ENCODE measurements around the gene LRFN3.
"Not testable (repeated sequence)": the region's sequence is repeated elsewhere in the genome, so short reads cannot be mapped to it uniquely, and the experiment has no call there.

LRFN3 gene

DNA sequence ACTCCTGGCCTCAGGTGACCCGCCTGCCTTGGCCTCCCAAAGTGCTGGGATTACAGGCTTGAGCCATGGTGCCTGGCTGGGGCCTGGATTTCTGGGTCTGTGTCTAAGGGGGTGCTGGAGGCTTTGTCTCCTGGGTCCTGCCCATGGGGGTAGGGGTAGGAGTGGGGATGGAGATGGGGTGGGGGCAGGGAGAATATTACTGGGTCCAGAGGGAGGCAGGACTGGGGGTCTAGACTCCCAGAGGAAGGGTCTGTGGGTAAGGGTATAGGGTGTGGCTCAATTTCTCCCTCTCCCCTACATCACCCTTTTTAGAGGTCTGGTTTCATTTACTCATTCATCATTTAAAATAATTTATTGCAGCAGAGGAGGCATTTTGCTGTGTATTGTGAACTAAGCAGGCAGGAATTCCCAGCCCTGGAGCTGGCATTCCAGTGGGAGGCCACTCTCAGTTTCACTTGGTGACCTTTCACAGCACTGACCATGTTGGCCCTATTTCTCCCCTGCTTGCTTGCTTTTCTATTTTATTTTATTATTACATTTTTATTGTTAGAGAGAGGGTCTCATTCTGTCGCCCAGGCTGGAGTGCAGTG is 35.0 kb upstream of the LRFN3 start:
- no peak for DNase-seq
- TF ChIP-seq POLR2A (IDR thresholded peaks at IDR 0.05; ENCODE audit: low read length) (no peak), GATA1 (IDR thresholded peaks at IDR 0.05; ENCODE audit: low read depth, low read length) (no peak)

DNA sequence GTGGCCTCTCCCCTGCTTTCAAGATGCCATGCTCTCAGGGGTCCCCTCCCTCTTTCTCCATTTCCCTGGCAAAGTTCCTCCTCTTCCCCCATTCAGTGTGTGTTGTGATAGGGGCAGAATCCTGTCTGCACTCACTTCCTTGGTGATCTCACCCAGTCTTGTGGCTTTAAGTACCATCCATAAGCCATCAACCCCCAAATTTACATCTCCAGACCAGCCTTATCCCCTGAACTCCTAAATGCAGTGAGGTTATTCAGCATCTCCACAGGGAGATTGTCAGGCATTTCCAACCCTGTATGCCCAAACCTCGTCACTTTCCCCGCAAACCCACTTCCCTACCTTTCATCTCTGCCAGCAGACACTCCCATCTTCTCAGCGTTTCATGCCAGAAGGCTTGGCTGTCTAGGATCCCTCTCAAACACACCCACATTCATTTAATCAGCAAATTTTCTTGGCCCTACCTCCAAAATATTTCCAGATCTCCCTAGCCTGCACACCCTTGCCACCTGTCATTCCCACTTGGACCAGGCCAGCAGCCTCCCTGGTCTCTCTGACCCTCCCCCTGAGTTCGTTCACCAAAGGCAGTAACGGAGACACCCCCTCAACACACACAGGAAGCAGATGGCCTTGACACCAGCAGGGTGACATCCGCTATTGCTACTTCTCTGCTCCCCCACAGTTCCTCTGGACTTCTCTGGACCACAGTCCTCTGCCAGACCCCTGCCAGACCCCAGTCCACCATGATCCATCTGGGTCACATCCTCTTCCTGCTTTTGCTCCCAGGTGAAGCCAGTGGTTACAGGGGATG is 34.1 kb upstream of the LRFN3 start, which contains the start of gene HCST:
HCST (plus strand) TSS at position 676 of the 808 bp plus-strand sequence; CDS start at position 741, 65 bp downstream.
- DNase-seq, result no peak
- TF ChIP-seq POLR2A (IDR thresholded peaks at IDR 0.05; ENCODE audit: low read length) (no peak), GATA1 (IDR thresholded peaks at IDR 0.05; ENCODE audit: low read depth, low read length) (no peak)

DNA sequence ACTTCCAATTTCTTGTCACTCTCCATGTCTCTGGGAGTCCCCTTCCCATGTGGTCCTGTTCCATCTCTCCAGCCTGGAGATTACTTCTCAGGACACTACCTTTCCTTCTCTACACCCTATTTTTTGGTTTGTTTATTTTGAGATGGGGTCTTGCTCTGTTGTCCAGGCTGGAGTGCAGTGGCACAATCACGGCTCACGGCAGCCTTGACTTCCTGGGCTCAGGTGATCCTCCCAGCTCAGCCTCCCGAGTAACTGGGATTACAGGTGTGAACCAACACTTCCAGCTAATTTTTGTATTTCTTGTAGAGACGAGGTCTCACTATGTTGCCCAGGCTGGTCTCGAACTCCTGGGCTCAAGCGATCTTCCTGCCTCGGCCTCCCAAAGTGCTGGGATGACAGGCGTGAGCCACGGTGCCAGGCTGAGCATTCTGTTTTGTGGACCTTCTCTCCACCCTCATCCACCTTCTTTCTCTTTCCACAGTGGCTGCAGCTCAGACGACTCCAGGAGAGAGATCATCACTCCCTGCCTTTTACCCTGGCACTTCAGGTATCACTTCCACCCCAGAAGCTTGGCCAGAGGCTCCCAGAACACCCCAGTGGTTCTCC is 33.2 kb upstream of the LRFN3 start:
- DNase-seq, result no peak
- TF ChIP-seq POLR2A (IDR thresholded peaks at IDR 0.05; ENCODE audit: low read length) (no peak), GATA1 (IDR thresholded peaks at IDR 0.05; ENCODE audit: low read depth, low read length) (no peak)

DNA sequence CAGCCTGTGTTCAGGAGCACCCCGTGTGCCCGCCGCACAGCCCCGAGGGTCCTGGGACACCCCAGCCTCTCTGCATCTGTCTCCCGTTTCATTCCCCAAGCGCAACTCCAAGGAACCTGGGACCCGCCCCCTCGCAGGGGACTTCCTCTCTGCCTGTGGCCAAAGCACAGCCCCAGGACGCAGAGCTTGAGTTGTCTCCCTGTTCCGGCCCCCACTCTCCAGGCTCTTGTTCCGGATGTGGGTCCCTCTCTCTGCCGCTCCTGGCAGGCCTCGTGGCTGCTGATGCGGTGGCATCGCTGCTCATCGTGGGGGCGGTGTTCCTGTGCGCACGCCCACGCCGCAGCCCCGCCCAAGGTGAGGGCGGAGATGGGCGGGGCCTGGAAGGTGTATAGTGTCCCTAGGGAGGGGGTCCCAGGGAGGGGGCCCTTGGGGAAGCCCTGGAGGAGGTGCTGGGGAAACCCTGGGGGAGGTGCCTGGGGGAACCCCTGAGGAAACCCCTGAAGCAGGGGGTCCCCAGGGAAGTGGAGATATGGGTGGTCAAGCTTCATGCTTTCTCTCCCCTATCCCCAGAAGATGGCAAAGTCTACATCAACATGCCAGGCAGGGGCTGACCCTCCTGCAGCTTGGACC is 32.5 kb upstream of the LRFN3 start:
- peak in 1 of 2 experiments; percentile 29 for DNase-seq
- TF ChIP-seq POLR2A (IDR thresholded peaks at IDR 0.05; ENCODE audit: low read length), result peak; percentile 40
- no peak for TF ChIP-seq GATA1 (IDR thresholded peaks at IDR 0.05; ENCODE audit: low read depth, low read length)

DNA sequence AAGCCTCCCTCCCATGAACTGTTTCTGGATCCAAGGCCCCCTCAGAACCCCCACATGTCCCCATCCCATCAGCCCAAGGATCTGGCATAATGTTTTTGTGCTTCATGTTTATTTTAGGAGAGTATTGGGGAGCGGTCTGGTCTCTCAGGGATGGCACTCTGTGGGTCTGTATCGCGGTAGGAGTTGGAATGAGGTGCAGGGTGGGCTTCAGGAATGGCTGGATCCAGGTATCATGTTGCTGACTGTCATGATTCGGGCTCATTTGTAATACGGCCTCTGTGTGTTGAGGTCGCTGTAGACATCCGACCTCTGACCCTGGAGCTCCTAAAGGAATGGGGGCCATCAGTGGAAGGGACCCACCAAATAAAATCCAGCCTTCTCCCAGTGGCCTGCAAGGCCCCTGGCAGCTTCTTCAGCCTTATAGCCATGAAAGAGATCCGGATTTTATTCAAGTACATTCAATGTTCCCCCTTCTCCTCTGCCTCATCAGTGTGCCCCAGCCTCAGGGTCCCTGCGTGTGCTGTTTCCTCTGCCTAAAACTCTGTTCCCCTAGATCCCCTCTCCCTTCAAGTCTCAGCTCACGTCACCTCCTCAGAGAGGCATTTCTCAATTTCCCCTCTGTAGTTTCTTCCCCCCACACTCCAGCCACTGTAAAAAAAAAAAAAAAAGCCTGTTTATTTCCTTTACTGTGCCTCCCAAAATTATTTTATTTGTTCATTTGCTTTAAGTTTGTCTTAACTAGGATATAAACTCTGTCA is 31.7 kb upstream of the LRFN3 start:
- no peak for DNase-seq
- TF ChIP-seq POLR2A (IDR thresholded peaks at IDR 0.05; ENCODE audit: low read length) (no peak), GATA1 (IDR thresholded peaks at IDR 0.05; ENCODE audit: low read depth, low read length) (no peak)

DNA sequence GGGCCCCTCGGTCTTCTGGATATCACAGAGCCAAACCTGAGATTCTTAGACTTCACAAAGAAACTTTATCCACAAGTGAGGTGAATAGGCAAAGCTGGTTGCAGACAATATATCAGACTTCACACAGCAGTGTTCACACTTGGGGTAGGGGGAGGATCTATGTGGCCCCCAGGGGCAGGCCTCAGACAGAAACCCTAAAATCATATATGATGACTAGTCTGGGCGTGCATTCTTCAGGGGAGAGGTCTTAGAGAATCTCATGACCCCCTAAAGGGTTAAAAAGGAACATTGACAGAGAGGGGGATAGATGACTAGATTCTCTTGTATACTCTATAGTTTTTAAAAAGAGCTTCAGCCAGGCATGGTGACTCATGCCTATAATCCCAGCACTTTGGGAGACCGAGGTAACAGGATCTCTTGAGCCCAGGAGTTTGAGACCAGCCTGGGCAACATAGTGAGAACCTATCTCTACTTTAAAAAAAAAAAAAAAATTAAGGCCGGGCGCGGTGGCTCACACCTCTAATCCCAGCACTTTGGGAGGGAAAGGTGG is 30.9 kb upstream of the LRFN3 start:
- no peak for DNase-seq
- TF ChIP-seq POLR2A (IDR thresholded peaks at IDR 0.05; ENCODE audit: low read length), result no peak
- no peak for TF ChIP-seq GATA1 (IDR thresholded peaks at IDR 0.05; ENCODE audit: low read depth, low read length)

DNA sequence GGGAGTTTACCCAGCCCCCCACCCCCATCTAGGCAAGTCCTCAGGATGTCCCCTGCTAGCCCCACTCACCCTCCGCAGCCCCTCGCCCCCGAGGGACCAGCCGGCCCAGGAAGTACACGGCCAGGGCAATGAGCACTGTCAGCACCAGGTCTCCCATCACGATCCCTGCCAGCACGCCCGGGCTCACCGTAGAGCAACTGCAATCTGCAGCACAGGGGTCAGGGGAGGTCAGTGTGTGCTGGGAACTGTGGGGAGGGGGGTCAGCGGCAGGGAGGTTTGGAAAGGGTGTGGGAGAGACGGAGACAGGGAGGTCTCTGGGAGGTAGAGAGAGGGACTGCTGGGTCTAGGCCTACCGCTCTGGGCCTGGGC is 28.8 kb upstream of the LRFN3 start:
- TF ChIP-seq GATA1 (IDR thresholded peaks at IDR 0.05; ENCODE audit: low read depth, low read length) (no peak), POLR2A (IDR thresholded peaks at IDR 0.05; ENCODE audit: low read length) (no peak)
- DNase-seq, result no peak

DNA sequence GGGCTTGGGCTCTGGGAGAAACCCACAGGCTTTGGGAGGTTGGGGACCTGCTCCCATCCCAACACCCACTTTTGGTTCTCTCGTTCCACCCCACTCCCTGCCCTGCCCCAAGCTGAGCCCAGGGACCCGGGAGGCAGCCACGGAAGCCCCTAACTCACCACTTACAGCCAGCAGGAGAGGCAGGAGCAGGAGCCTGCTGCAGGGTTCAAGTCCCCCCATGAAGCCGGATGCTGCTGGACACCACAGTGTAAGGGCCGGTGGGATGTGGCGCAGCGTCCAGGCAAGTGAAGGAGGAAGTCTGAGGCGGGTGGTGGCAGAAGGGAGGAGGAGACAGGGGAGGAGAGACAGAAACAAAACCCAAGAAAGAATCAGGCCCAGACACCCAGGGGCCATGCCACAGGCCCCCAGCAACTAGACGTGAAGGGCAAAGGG is 28.1 kb upstream of the LRFN3 start, which contains the start of gene TYROBP:
TYROBP (minus strand) TSS at position 286 of the 432 bp plus-strand sequence; CDS start at position 219, 67 bp downstream.
- no peak for DNase-seq
- TF ChIP-seq GATA1 (IDR thresholded peaks at IDR 0.05; ENCODE audit: low read depth, low read length), result no peak
- TF ChIP-seq POLR2A (IDR thresholded peaks at IDR 0.05; ENCODE audit: low read length), result no peak

DNA sequence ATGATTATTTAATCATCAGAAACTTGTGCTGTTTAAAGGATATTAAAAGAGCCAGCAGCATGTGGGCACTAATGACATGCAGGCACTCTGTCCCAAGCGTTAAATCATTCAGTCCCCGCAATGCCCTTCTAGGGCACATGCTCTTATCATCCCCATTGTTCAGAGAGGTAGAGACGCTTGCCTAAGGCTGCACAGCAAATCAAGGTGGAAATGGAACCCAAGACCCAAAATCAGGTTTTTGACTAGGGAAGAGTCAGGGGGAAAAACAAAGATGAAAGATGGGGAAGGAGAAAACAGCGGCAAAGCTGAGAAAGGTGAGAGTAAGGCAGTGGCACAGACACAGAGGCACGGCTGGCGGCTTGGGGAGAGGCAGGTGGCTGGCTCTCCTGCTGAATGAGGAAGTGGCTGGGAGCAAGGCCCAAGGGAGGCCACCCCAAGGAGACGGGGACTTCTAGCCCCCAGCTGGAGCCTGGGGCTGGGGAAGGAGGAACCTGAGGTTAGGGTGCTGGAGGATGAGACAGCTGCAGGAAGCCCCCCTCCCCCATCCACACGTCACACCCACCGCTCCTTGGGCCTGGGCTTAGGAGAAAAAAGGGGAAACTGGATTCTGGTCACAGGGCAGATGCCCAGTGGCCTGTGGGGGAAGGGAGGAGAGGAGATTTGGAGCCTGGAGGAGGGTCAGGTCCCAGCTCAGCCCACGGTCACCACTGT is 27.0 kb upstream of the LRFN3 start:
- DNase-seq, result no peak
- no peak for TF ChIP-seq GATA1 (IDR thresholded peaks at IDR 0.05; ENCODE audit: low read depth, low read length)

DNA sequence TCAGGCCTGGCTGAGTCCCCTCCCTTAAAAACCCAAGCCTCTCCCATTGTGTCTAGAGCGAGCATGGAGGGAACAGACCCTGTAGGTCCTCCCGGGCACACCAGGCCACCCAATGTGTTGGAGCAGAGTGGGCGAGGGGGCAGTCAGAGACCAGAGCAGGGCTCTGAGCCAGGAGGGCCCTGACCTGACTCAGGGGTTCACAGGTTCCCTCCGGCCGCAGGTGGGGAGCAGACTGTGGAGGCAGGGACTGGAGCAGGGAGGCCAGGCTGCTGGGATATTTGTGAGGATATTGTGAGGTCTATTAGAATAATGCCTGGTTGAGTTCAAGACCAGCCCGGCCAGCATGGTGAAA is 26.5 kb upstream of the LRFN3 start:
- TF ChIP-seq GATA1 (IDR thresholded peaks at IDR 0.05; ENCODE audit: low read depth, low read length) (no peak), POLR2A (IDR thresholded peaks at IDR 0.05; ENCODE audit: low read length) (no peak)
- no peak for DNase-seq

DNA sequence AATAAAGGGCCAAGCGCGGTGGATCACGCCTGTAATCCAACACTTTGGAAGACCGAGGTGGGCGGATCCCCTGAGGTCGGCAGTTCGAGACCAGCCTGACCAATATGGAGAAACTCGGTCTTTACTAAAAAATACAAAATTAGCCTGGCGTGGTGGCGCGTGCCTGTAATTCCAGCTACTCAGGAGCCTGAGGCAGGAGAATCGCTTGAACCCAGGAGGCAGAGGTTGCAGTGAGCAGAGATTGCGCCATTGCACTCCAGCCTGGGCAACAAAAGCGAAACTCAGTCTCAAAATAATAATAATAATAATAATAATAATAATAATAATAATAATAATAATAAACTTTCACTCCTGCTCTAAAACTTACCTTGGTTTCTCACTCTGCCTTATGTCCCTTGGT is 25.8 kb upstream of the LRFN3 start:
- DNase-seq, result not testable (repeated sequence)

DNA sequence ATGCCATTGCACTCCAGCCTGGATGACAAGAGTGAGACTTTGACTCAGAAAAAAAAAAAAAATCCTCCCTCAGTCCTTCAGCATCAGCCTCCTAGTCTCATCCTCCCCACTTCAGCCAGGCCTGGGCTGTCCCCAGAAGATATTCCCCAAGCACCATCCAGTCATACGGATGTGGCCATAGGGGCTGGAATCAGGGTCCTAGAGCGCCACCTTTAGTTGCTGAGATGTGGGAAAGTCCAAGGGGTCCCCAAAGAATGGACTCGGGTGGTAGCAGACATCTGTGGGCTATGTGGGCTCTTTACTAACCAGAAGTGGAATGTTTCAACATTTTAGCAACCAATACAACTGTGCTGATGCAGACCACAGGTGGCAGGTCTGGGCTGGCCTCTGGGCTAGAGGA is 25.0 kb upstream of the LRFN3 start:
- DNase-seq, result no peak
- TF ChIP-seq POLR2A (IDR thresholded peaks at IDR 0.05; ENCODE audit: low read length) (no peak), GATA1 (IDR thresholded peaks at IDR 0.05; ENCODE audit: low read depth, low read length) (no peak)

DNA sequence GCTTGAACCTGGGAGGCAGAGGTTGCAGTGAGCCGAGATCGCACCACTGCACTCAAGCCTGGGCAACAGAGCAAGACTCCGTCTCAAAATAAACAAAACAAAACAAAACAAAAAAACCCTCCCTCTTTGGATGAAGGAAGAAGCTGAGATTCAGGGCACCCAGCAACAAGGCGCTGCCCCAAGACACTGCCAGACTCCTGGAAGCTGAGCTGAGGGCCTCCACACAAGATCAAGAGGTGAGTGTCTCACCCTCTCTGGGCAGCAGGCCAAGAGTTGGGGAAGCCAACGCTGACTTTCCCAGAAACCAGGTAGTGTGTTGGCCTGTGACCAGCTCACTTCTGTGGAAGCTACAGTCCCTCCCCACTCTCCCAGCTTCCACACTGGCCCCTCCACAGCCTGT is 24.4 kb upstream of the LRFN3 start:
- DNase-seq, result no peak
- TF ChIP-seq GATA1 (IDR thresholded peaks at IDR 0.05; ENCODE audit: low read depth, low read length) (no peak), POLR2A (IDR thresholded peaks at IDR 0.05; ENCODE audit: low read length) (no peak)
